Keratinocyte (primary cell): ENCODE data around the gene MAEA. TPM values are rescaled to one million over a fixed set of nuclear protein-coding genes. Genes with fewer than 3 reads are reported as not detected.

Source experiments
- DNase-seq: peaks from one replicate; pipeline ENCODE4 v3.0.0-alpha.2; 2011; ENCODE audit warnings: low read depth, missing footprints, low spot score
- FAIRE-seq: peaks from 2 replicates; lab custom pipeline; 2011; peaks lifted over from hg19 to GRCh38; lab: Jason Lieb, UNC
- H2AFZ ChIP-seq: 2 replicates; pipeline ENCODE4 v1.6.0; 2012; ENCODE audit warnings: low read length, control low read depth, inconsistent platforms; ENCODE audit not compliant: control insufficient read depth
- H3K27ac ChIP-seq: 2 replicates; pipeline ENCODE4 v1.5.1; 2011; ENCODE audit warnings: low read length; ENCODE audit not compliant: control insufficient read depth, insufficient read depth
- H3K27me3 ChIP-seq: 3 replicates; pipeline ENCODE4 v1.6.0; 2011; ENCODE audit warnings: low read length; ENCODE audit not compliant: control insufficient read depth, insufficient read depth; ENCODE audit errors: extremely low read depth
- H3K36me3 ChIP-seq, 2 experiments: 2 replicates in 1 of 2; 3 replicates in 1 of 2; pipeline ENCODE4 v1.5.1; 2011; ENCODE audit warnings: low read length in 2 of 2, mild to moderate bottlenecking in 1 of 2; ENCODE audit not compliant: control insufficient read depth in 2 of 2, insufficient read depth in 2 of 2; ENCODE audit errors: extremely low read depth in 1 of 2
- H3K4me1 ChIP-seq: 3 replicates; pipeline ENCODE4 v1.5.1; 2011; ENCODE audit warnings: low read length; ENCODE audit not compliant: control insufficient read depth, insufficient read depth; ENCODE audit errors: extremely low read depth
- H3K4me2 ChIP-seq: 3 replicates; pipeline ENCODE4 v1.6.0; 2011; ENCODE audit warnings: low read depth, low read length; ENCODE audit not compliant: control insufficient read depth, insufficient read depth; ENCODE audit errors: extremely low read depth
- H3K4me3 ChIP-seq, 3 experiments: fragments of 200-600 bp in 1 of 3; sonication (generic) in 1 of 3; 2 replicates in 2 of 3; 3 replicates in 1 of 3; pipeline ENCODE4 v1.5.1; 2011 to 2016; ENCODE audit warnings: low read length in 3 of 3, mild to moderate bottlenecking in 3 of 3, control low read depth in 2 of 3, inconsistent platforms in 1 of 3, low read depth in 1 of 3, mixed read lengths in 1 of 3, mixed run types in 1 of 3, moderate library complexity in 1 of 3; ENCODE audit not compliant: control insufficient read depth in 2 of 3, insufficient read depth in 2 of 3; ENCODE audit errors: extremely low read depth in 1 of 3
- H3K79me2 ChIP-seq: 2 replicates; pipeline ENCODE4 v1.6.0; 2012; ENCODE audit warnings: low read length; ENCODE audit not compliant: control insufficient read depth, insufficient read depth
- H3K9ac ChIP-seq: 3 replicates; pipeline ENCODE4 v1.6.0; 2011; ENCODE audit warnings: low read length; ENCODE audit not compliant: control insufficient read depth, insufficient read depth; ENCODE audit errors: extremely low read depth
- H3K9me1 ChIP-seq: 3 replicates; pipeline ENCODE4 v1.6.0; 2011; ENCODE audit warnings: low read length; ENCODE audit not compliant: control insufficient read depth, insufficient read depth; ENCODE audit errors: extremely low read depth
- H3K9me3 ChIP-seq: 2 replicates; pipeline ENCODE4 v1.5.1; 2012; ENCODE audit warnings: low read depth, low read length; ENCODE audit not compliant: control insufficient read depth
- H4K20me1 ChIP-seq: 3 replicates; pipeline ENCODE4 v1.6.0; 2011; ENCODE audit warnings: low read length; ENCODE audit not compliant: control insufficient read depth, insufficient read depth; ENCODE audit errors: extremely low read depth
- EZH2 ChIP-seq: IDR thresholded peaks from one replicate; pipeline ENCODE4 v1.6.1; 2012; ENCODE audit warnings: inconsistent platforms, mild to moderate bottlenecking, low read length, moderate library complexity
- dilution Hi-C: fragments of 300-500 bp; cut with MboI; formaldehyde crosslinking; loops from one replicate; pipeline ENCODE4 v1.7.0; 2020; ENCODE audit warnings: low sequenced_read_pairs; ENCODE audit not compliant: extremely low pct_ligation_motif_present
- polyA plus RNA-seq, 5 experiments: library from polyadenylated mRNA; depleted of rRNA in 3 of 5; stranded (reverse) in 3 of 5; stranded (forward) in 1 of 5; unstranded in 1 of 5; fragments of >200 nt; gene quantifications; 1 replicate in 1 of 5; 2 replicates in 3 of 5; 3 replicates in 1 of 5; pipeline versions ENCODE4 v1.2.1 to v1.2.3, GENCODE V29; 2011 to 2012; ENCODE audit warnings: missing spikeins in 2 of 5, low read depth in 1 of 5, low replicate concordance in 1 of 5
- TF ChIP-seq, protein P1 (sequence below), 3 experiments: IDR thresholded peaks in 1 of 3; conservative IDR thresholded peaks in 1 of 3; optimal IDR thresholded peaks in 1 of 3; 2 replicates in 2 of 3; 3 replicates in 1 of 3; pipeline versions ENCODE3 to v1.5.1; 2011; ENCODE audit warnings: low read length in 3 of 3, mild to moderate bottlenecking in 3 of 3, moderate library complexity in 2 of 3, control low read depth in 1 of 3, inconsistent platforms in 1 of 3; ENCODE audit not compliant: insufficient read depth in 2 of 3; ENCODE audit errors: extremely low read depth in 1 of 3

MAEA gene
- polyA plus RNA-seq, 1 donor (not counting 4 experiments of a cell fraction or from before 2014, with no cell fraction given): 89.7 TPM

DNA sequence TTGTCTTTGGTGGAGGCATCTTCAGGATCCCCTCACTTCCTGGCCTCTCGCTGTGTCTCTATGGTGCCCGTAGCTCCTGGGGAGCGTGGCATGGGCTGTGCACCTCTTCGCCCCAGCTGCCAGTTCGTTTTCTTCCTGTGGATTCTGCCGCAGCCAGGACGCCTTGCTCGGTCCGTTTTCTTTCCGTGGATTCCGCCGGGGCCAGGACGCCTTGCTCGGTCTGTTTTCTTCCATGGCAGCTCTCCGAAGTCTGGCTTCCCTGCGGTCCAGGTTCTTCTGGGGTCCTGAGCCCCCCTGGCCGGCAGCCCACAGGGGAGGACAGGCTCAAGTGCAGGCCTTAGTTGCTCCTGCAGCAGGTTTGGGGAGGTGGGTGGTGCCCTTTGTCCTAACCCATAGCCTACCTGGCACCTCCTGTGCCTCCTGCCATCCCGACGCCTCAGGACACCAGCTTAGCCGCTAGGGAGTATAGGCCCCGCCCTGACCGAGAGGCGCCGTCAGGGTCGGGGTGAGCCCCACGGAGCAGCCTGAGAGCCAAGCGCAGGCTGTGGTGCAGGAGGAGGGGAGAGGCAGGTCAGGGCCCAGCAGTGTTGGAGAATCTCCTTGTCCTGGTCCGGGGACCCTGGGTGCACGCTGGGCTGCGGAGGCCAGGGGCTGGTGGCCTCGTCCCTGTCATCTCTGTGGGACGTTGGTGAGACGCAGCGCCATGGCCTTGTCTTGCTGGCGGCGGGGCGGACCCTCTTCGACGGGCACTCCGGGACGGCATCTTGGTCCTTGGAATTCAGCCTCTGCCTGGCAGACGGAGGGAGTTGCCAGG lies 84.4 kb downstream of the MAEA start:
- H3K36me3 ChIP-seq: peaks cover 7 to 12% of the 10 kb centered on the region in 2 experiments
- no peak overlapping the region for H3K4me3 ChIP-seq
- no peaks in the 10 kb centered on the region for H3K4me1 ChIP-seq
- dilution Hi-C loops: no loop called here
- no peak overlapping the region for H2AFZ ChIP-seq
- DNase-seq (no peak), FAIRE-seq (no peak)
- H4K20me1 ChIP-seq: peaks cover 2% of the 10 kb centered on the region
- no peak overlapping the region for H3K9ac ChIP-seq
- no peak overlapping the region for H3K27ac ChIP-seq
- H3K9me3 ChIP-seq: no peaks in the 10 kb centered on the region
- TF ChIP-seq, protein P1, sequence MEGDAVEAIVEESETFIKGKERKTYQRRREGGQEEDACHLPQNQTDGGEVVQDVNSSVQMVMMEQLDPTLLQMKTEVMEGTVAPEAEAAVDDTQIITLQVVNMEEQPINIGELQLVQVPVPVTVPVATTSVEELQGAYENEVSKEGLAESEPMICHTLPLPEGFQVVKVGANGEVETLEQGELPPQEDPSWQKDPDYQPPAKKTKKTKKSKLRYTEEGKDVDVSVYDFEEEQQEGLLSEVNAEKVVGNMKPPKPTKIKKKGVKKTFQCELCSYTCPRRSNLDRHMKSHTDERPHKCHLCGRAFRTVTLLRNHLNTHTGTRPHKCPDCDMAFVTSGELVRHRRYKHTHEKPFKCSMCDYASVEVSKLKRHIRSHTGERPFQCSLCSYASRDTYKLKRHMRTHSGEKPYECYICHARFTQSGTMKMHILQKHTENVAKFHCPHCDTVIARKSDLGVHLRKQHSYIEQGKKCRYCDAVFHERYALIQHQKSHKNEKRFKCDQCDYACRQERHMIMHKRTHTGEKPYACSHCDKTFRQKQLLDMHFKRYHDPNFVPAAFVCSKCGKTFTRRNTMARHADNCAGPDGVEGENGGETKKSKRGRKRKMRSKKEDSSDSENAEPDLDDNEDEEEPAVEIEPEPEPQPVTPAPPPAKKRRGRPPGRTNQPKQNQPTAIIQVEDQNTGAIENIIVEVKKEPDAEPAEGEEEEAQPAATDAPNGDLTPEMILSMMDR (optimal IDR thresholded peaks at IDR 0.05 in 1 of 3, IDR thresholded peaks at IDR 0.05 in 1 of 3, conservative IDR thresholded peaks at IDR 0.05 in 1 of 3; ENCODE audit: extremely low read depth in 1 of 3, insufficient read depth in 2 of 3, low read length in 3 of 3): no peak
- TF ChIP-seq EZH2: no peak
- H3K4me2 ChIP-seq: no peak overlapping the region
- H3K9me1 ChIP-seq: no peaks in the 10 kb centered on the region
- H3K79me2 ChIP-seq: no peaks in the 10 kb centered on the region
- H3K27me3 ChIP-seq: no peaks in the 10 kb centered on the region

DNA sequence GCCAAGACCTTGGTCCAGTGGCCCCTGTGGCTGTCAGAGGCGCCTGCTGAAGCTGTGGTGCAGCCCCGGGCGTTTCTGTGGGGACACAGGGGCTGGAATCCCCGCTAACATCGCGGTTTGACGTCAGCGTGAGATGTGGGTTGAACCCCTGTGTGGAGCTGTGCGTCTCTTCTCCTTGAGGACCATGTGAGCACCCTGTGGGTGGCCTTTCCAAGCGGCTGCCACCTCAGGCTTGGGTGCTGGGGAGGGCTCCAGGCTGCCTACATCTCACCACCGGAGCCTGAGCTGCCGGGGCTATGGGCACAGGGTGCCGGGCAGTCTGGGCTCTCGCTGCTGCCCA lies 85.0 kb downstream of the MAEA start:
- FAIRE-seq: no peak
- H4K20me1 ChIP-seq: peaks cover 2% of the 10 kb centered on the region
- no peak overlapping the region for H3K4me3 ChIP-seq
- no peak overlapping the region for H3K27ac ChIP-seq
- no peak for DNase-seq
- H3K9me1 ChIP-seq: no peaks in the 10 kb centered on the region
- no peak overlapping the region for H3K9ac ChIP-seq
- TF ChIP-seq, protein P1 (optimal IDR thresholded peaks at IDR 0.05 in 1 of 3, IDR thresholded peaks at IDR 0.05 in 1 of 3, conservative IDR thresholded peaks at IDR 0.05 in 1 of 3; ENCODE audit: extremely low read depth in 1 of 3, insufficient read depth in 2 of 3, low read length in 3 of 3): no peak
- no peak for TF ChIP-seq EZH2
- no peak overlapping the region for H3K4me2 ChIP-seq
- dilution Hi-C loops: no loop called here
- no peak overlapping the region for H2AFZ ChIP-seq
- H3K79me2 ChIP-seq: no peaks in the 10 kb centered on the region
- H3K36me3 ChIP-seq: peaks cover 7 to 13% of the 10 kb centered on the region in 2 experiments
- H3K27me3 ChIP-seq: no peaks in the 10 kb centered on the region
- no peaks in the 10 kb centered on the region for H3K4me1 ChIP-seq
- no peaks in the 10 kb centered on the region for H3K9me3 ChIP-seq
